Stimulated activated effector memory CD8-positive, alpha-beta T cell treated with anti-CD3 and anti-CD28 coated beads, Interleukin-12 subunit alpha, Interleukin-12 subunit beta, amount 100 ng/mL, for 72 hours (primary cell): Measurements from ENCODE around the gene KRT74.

ENCODE experiments used
- ATAC-seq: fragments of 150-1000 bp; cut with Tn5 transposase; 2 replicates; pipeline ENCODE4 v1.10.0; 2021
- DNase-seq, 2 donors: peaks; one replicate each; pipeline ENCODE4 v3.0.0; 2021 to 2022; ENCODE audit warnings: low spot score in 2 of 2
- H3K27ac Mint-ChIP-seq: one replicate; pipeline ENCODE4 v1.8.0; 2022; ENCODE audit warnings: mild to moderate bottlenecking, mixed read lengths
- H3K36me3 Mint-ChIP-seq: one replicate; pipeline ENCODE4 v1.8.0; 2022; ENCODE audit warnings: mild to moderate bottlenecking, mixed read lengths
- H3K4me1 Mint-ChIP-seq: one replicate; pipeline ENCODE4 v1.8.0; 2022; ENCODE audit warnings: mixed read lengths
- H3K4me3 Mint-ChIP-seq: one replicate; pipeline ENCODE4 v1.8.0; 2022; ENCODE audit warnings: mild to moderate bottlenecking, mixed read lengths
- H3K9me3 Mint-ChIP-seq: one replicate; pipeline ENCODE4 v1.8.0; 2022; ENCODE audit warnings: mixed read lengths

The KRT74 gene

DNA sequence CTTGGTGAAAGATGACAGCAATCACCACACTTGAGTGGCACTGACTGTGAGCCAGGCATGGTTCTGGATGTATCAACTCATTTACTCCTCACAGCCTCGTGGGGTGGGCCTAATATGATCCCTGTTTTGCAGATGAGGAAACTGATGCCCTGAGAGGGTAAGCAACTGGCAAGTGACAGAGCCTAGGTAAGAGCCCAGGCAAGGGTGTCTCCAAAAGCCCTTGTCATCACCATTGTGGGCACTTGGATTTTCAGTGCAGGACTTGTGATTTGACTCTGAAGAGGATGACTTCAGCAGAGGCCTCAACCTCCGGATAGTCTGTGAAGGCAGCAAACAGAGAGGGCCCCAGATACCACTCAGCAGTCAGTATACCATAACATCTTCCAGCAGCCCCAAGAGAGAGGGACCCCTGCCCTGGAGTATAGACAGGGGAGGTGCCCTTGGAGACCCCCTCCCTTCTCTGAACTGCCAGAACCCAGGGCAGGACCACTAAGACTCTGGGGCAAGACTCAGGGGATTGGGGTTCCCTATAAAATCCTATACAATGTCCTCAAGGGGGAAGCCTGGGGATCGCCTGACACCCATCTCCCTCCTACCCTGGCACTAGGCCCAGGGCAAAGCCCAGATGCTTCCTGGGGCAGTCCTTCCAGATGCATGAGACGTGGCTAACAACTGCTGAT lies 46.4 kb downstream of the KRT74 start:
- DNase-seq, result no peak
- peak; percentile 42 for ATAC-seq
- Mint-ChIP-seq H3K4me1 (peaks cover 13% of the 10 kb centered on the region), H3K27ac (no peak overlapping the region), H3K4me3 (no peak overlapping the region), H3K36me3 (no peaks in the 10 kb centered on the region), H3K9me3 (no peaks in the 10 kb centered on the region)

DNA sequence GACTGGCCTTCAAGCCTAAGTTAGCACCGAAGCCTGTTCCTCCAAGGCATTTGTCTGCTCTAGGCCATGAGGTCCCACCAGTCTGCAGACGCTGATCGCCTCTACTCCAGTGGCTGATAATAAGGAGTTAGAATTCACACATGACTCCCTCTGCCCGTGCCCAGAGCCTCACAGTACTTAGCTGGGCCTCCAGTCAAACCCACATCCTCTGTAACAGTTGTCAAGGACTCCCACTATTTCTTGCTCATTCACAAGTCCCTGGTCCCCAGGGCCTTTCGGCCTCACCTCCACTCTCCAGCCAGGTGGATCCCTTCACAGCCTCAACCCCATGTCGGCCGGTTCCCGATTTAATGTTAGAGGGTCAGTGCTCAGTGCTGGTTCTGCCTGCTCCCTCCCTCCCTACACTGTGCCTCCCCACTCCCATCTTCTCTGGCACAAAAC lies 47.1 kb downstream of the KRT74 start:
- DNase-seq, result no peak
- no peaks in the 10 kb centered on the region for H3K36me3 Mint-ChIP-seq
- ATAC-seq, result peak; percentile 68
- peaks cover 17% of the 10 kb centered on the region for H3K4me1 Mint-ChIP-seq
- H3K27ac Mint-ChIP-seq, result no peak overlapping the region
- H3K9me3 Mint-ChIP-seq, result no peaks in the 10 kb centered on the region
- H3K4me3 Mint-ChIP-seq, result no peak overlapping the region

DNA sequence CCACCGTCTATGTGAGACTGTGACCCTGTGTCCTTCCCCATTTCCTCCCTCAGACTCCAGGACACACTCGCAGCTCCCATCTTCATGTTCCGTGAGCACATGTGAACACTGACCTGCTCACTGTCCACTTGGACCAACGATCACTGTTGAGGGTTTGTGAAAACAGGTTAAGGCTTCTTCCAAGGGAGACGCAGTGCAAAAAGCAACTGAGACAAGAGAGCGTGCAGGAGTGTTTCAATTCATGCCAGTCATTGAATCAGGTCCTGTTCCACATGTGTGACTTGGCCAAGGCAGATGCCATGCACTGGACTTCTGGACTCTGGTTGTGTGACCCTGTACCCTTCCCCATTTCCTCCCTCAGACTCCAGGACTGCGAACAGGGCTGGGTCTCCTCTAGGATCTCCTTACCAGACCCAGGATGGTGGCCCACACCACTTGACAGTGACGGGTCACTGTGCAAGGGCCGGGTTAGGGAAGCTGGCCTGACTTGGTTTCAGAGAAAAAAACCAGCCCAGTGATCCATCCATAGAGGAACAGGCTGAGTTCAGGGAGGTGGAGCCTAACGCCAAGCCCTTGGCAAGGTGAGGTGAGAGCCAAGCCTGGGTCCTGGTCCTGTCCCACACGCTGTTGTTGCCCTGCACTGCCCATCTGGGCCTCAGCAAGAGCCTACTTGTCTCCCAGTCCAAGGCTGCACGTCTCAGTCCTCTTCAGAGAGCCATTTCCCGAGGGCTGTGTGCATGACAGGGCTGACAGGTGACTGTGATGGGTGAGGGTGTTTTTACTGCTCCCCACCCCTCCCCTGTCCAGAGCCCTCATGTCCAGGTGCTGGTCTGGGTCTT lies 47.8 kb downstream of the KRT74 start:
- Mint-ChIP-seq H3K4me1 (peaks cover 19% of the 10 kb centered on the region), H3K9me3 (no peaks in the 10 kb centered on the region), H3K36me3 (no peaks in the 10 kb centered on the region), H3K27ac (no peak overlapping the region), H3K4me3 (no peak overlapping the region)
- DNase-seq (no peak), ATAC-seq (no peak)

DNA sequence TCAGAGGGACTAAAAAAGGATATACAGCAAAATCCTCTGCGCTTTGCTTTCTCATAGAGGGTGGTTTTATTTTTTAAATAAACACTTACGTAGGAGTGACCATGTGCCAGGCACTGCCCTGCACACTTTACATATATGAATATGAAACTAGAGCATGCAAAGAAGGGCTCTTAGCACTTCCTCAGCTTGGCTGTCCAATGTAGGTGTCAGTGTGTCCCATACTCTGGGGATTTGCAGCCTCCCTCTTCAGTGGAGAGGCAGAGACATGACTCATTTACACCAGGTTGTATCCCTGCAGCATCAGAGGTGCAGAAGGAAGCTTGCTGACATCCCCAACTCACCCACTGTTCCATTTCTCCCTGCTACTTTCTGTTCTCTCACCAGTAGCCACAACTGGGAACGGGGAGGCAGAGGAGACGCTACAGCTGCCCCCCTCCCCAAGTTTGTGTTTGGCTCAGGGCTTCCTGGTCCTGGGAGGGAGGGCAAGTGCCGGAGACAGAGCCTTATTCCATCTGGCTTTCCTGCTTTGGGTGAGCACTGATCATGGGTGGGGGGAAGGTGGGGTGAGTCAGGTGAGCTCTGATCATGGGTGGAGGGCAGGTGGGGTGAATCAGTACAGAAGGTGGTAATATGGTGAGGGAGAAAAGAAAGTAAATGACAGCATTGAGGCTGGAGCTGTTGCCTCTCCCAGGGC lies 48.6 kb downstream of the KRT74 start:
- no peak overlapping the region for H3K27ac Mint-ChIP-seq
- ATAC-seq, result no peak
- H3K4me3 Mint-ChIP-seq, result no peak overlapping the region

DNA sequence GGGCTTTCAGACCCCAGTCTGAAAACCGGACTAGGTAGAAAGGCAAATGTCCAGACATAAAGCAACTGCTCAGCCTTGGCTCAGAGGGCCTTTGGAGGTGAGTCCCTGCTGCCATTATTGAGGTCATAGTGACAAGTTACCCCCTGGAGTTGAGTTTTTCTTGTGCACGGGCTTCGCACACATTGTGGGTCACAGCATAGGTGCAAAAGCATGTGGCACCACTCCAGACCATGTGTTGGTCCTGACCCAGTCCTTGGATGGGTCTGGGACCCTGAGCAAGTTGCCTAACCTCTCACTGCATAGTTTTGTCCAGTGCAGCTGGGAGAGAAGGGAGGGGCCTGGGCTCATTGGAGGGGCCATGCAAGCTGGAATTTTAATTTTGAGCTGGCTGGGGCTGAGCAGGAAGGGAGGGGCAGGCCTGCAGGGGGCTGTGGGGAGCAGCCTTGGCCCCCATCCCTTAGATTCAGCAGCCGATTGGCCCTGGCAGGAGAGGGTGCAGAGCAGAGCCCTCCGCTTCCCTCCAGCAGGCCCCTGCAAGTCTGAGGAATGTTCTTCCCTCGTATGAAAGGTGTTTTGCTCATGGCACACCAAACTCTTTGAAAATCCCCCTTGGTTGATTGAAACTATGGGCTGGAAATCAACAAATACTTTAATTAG lies 49.3 kb downstream of the KRT74 start:
- Mint-ChIP-seq H3K27ac (no peak overlapping the region), H3K36me3 (no peaks in the 10 kb centered on the region), H3K4me3 (no peak overlapping the region), H3K4me1 (peaks cover 16% of the 10 kb centered on the region), H3K9me3 (no peaks in the 10 kb centered on the region)
- ATAC-seq, result no peak
- peak in 1 of 2 donors; percentile 17 for DNase-seq

More for the DNA sequence above, 48.6 kb downstream of the KRT74 start:
- peaks cover 16% of the 10 kb centered on the region for H3K4me1 Mint-ChIP-seq
- DNase-seq, result peak in 1 of 2 donors; percentile 17
- no peaks in the 10 kb centered on the region for H3K36me3 Mint-ChIP-seq
- no peaks in the 10 kb centered on the region for H3K9me3 Mint-ChIP-seq

DNA sequence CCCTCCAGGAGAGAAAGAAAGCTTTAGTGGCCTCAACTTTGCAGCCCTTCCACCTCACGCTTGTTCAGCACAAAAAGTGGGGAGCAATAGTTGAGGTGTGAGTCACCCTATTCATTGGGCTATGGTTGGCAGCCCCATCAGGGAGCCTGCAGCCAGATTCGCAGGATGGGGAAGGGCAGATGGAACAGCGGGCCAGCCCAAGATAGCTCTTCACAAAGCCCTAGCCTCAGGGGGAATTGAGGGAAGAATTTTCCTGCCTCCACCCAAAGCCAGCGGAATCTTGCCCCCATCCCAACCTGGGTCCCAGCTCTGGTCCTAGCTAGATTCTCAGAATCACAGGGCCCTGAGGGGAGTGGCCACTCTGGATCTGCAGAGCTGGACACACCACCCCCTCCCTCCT lies 49.8 kb downstream of the KRT74 start:
- H3K9me3 Mint-ChIP-seq, result no peaks in the 10 kb centered on the region
- H3K36me3 Mint-ChIP-seq, result no peaks in the 10 kb centered on the region
- H3K4me1 Mint-ChIP-seq, result peaks cover 16% of the 10 kb centered on the region
- no peak overlapping the region for H3K4me3 Mint-ChIP-seq
- ATAC-seq (no peak), DNase-seq (peak in 1 of 2 donors; percentile 30)
- H3K27ac Mint-ChIP-seq, result no peak overlapping the region

DNA sequence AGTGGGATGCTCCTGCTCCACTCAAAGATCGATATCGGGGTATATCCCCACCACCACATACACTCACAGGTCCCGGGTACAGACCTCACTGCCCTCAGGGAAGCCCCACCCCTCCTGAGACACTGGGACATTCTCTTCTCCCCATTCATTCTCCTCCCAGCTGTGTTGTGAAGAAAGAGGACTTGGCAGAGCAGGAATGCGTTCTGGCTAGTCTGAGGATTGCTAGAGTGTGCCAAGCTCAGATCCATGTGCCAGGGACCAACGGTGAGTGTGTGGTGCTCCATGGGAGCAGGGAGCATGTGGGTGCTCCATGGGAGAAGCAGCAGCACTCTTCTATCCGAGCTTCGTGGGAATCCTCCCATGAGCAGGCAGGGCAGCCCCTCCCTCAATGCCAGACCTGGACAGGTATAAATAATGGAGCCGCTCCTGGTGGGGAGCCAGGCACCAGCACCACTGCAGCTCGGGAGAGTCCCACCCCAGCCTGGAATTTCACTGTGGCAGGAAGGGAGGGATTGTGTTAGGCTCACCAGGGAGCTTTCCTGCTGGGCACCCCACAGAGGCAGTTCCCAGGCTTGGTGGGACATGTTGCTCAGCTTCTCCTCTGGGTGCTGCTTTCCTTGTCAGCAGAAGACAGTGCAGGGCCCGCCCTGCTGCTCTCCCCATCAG lies 51.2 kb downstream of the KRT74 start:
- Mint-ChIP-seq H3K27ac (no peak overlapping the region), H3K4me3 (no peak overlapping the region), H3K4me1 (peaks cover 16% of the 10 kb centered on the region), H3K9me3 (no peaks in the 10 kb centered on the region), H3K36me3 (no peaks in the 10 kb centered on the region)
- ATAC-seq, result no peak
- DNase-seq, result peak in 1 of 2 donors; percentile 35

DNA sequence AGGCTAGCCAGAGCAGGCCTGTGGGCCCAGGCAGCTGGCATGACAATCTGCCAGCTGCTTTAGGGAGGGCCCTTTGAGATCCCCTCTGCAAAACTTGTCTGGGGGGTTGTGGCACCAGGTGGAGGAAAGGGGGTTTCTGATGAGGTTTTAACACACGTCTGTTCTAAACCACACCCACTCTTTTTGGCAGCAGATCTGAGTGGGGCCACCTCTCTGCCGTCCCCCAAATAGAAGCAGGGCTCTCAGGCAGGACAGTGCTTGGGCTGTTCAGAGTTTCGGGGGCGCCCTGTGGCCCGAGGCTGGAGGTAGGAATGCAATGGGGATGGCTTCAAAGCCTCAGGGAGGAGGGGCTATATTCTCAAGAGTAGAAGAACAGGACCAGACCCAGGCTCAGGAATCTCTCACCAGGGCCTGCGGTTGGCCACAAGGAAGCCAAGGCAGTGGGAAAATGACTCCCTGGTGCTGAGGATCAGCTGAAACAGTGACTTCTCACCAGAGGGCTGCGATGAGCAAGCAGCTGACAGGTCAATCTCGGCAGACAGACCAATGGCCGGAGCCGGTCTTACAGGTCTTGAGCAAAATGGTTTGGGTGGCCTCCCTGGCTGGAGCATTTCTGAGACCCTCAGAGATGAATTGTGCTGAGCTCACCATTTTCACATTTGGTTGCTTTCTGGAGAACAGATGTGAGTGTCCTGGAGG lies 51.9 kb downstream of the KRT74 start:
- no peak for ATAC-seq
- no peak overlapping the region for H3K27ac Mint-ChIP-seq

DNA sequence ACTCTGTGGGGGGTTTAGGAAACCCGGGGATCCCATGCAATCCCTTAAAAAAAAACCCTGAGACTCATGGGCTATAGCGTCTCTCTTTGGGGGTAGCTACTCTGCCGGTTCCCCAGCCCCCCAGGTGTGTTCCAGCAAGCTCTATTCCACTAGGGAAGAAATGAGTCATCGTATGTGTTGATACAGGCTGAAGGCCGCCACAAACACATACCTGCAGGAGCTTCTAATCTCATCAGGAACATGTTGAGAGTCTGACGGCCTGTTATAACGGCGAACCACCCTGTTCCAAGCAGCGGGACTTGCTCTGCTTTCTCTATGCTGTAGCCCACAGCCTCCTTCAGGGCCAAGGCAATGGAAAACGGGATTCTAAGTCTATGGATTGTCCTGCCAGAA lies 52.5 kb downstream of the KRT74 start:
- Mint-ChIP-seq H3K4me1 (peaks cover 6% of the 10 kb centered on the region), H3K36me3 (no peaks in the 10 kb centered on the region), H3K27ac (no peak overlapping the region)

More for the DNA sequence above, 51.9 kb downstream of the KRT74 start:
- Mint-ChIP-seq H3K4me1 (peaks cover 12% of the 10 kb centered on the region), H3K36me3 (no peaks in the 10 kb centered on the region), H3K4me3 (no peak overlapping the region), H3K9me3 (no peaks in the 10 kb centered on the region)
- peak in 1 of 2 donors; percentile 28 for DNase-seq

DNA sequence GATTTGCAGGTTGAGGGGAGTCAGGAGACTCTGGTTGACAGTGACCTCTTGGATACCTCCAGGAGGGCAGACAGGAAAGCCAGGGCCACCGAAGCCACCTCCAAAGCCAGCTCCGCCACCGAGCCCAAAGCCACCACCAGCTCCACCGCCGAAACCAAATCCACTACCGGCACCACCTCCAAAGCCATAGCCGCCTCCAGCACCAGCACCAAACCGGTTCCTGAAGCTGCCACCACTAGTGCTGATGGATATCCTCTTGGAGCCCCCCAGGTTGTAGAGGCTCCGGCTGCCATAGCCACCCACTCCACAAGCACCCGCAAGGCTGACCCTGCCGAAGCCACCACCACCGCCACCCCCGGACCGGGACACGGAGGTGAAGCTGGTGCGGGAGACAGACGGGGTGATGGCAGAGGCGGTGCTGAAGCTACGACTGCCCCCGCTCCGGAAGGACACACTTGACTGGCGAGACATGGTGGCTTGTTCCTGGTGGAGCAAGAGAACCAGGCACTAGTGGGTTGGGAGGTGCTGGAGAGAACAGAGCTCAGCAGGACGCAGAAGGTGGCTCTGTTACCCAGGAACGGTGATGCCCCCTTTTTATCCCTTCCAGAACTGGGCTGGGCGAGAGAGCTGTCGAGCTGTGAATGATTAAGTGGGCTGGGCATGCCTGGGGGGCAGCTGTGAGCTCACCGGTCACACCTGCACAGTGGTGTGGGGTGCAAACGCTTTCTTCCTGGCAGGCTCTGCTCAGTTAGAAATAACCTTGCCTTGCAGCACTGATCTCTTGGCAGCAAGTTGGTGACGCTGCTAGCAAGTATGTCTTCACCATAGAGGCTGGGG lies 53.6 kb downstream of the KRT74 start, which contains the start of gene KRT5:
KRT5 (minus strand) TSS at position 569 of the 837 bp plus-strand sequence; CDS start at position 471, 98 bp downstream.
- Mint-ChIP-seq H3K27ac (no peak within 1 kb of the TSS), H3K36me3 (no peaks in the 10 kb centered on the region), H3K4me1 (peaks cover 6% of the 10 kb centered on the region), H3K9me3 (no peaks in the 10 kb centered on the region), H3K4me3 (no peak within 1 kb of the TSS)
- peak in 1 of 2 donors; percentile 41 for DNase-seq
- ATAC-seq, result no peak

More for the DNA sequence above, 52.5 kb downstream of the KRT74 start:
- H3K4me3 Mint-ChIP-seq, result no peak overlapping the region
- DNase-seq (no peak), ATAC-seq (no peak)
- H3K9me3 Mint-ChIP-seq, result no peaks in the 10 kb centered on the region

DNA sequence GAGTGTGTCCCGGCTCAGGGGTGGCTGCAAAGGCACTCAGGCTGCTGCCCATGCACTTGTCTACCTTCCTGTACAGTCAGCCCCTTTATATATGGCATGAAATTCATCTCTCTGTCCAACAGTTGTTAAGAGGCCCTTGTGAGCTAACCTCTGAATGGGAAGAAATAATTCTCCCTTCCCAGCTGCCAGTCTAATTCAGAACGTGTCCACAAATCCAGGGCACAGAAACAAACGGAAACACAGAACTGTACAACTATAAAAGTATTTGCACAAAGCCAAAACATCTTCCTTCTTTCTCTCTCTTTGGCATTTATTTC lies 54.3 kb downstream of the KRT74 start:
- Mint-ChIP-seq H3K36me3 (no peaks in the 10 kb centered on the region), H3K27ac (no peak overlapping the region), H3K9me3 (no peaks in the 10 kb centered on the region), H3K4me3 (no peak overlapping the region), H3K4me1 (peaks cover 6% of the 10 kb centered on the region)
- no peak for ATAC-seq
- peak in 1 of 2 donors; percentile 32 for DNase-seq

DNA sequence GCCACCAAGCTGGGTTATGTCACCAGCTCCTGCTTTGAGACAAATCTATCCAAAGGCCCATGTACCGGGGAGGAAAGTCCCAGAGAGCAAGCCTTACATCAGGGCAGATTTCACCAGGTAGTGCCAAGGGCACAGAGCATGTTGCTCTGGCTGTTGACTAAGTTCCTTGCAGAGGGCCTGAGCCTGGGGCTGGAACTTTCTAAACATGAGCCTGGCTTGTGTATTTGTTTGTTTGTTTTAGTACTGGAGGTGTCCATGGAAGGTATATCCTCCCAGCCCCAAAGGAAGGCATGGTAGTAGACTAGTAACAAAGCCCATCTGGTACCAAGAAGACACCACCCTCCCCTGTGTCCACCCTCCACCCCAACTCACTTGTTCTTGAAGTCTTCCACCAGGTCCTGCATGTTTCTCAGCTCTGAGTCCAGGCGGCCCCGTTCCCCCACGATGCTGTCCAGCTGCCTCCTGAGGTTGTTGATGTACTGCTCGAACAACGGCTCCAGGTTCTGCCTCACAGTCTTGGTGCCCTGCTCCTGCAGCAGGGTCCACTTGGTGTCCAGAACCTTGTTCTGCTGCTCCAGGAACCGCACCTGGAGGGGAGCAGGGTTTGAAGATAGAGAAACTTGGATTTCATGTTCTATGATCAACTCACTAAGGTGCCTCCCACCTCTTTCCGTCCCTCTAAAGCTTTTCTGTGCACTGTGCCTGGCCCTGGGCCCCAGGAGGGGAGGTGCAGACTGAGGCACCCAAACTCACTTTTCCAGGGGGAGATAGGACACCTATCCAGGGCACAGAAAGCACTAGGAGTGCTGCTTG lies 54.9 kb downstream of the KRT74 start:
- no peak overlapping the region for H3K27ac Mint-ChIP-seq
- ATAC-seq, result no peak
- H3K9me3 Mint-ChIP-seq, result no peaks in the 10 kb centered on the region

DNA sequence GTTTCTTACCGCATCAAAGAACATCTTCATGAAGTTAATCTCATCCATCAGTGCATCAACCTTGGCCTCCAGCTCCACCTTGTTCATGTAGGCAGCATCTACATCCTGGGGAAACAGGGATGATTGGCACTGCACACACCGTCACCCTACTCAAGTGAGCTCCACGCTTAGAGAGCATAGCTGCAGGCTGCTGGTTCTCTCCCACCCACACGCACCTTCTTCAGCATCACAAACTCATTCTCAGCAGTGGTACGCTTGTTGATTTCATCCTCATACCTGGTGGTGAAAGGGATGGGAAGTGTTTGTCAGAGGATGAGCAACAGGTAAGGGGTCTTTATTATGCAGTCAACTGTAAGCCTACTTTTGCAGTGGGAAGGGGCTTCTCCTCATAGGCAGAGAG lies 55.8 kb downstream of the KRT74 start:
- H3K27ac Mint-ChIP-seq, result no peak overlapping the region
- peaks cover 6% of the 10 kb centered on the region for H3K4me1 Mint-ChIP-seq
- H3K4me3 Mint-ChIP-seq, result no peak overlapping the region
- DNase-seq (peak in 1 of 2 donors; percentile 8), ATAC-seq (no peak)
- H3K9me3 Mint-ChIP-seq, result no peaks in the 10 kb centered on the region
- H3K36me3 Mint-ChIP-seq, result no peaks in the 10 kb centered on the region

More for the DNA sequence above, 54.9 kb downstream of the KRT74 start:
- Mint-ChIP-seq H3K4me1 (peaks cover 6% of the 10 kb centered on the region), H3K36me3 (no peaks in the 10 kb centered on the region), H3K4me3 (no peak overlapping the region)
- DNase-seq, result peak in 1 of 2 donors; percentile 15
